Measurements from ENCODE around the gene EPB41L5.

The EPB41L5 gene

DNA sequence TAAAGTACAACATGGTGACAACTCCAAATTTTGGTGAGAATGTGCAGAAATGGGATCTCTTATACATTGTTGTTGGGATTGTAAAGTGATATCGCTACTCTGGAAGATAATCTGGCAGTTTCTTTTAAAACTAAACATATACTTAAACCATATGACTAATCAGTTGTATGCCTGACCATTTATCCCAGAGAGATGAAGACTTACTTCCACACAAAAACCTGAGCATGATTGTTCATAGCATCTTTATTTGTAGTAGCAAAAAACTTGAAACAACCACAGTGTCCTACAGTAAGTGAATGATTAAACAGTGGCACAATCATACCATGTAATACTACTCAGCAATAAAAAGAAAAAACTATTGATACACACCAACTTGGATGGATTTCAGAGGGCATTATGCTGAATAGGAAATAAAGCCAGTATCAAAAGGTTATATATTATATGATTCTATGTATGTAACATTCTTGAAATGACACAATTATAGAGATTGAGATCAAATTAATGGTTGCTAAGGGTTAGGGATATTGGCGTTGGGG, 47.3 kb downstream of the EPB41L5 start:
- TF ChIP-seq GATA2 (IDR thresholded peaks at IDR 0.05; ENCODE audit: low read depth, low read length) (no peak), GATA3 (IDR thresholded peaks at IDR 0.05; ENCODE audit: low read depth, low read length) (no peak)

DNA sequence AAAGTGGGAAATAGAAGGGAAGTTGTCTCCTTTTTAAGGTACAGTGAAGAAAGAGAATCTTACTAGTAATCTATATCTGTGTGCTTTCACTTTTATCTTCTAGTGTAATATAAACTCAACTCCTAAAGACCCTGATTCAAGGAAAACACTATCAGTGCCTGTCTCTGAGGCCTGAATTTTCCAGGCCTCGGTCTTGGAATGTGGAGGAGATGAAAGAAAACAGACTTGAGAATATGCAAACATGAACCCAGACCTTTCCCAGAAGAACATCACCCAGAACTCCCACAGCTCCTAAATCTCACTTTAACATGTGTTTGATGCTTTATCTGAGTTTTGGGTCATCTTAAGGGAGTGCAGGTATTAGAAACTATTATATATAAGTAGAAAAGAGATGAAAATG, 51.8 kb downstream of the EPB41L5 start:
- no peak for TF ChIP-seq GATA2 (IDR thresholded peaks at IDR 0.05; ENCODE audit: low read depth, low read length)
- no peak for TF ChIP-seq GATA3 (IDR thresholded peaks at IDR 0.05; ENCODE audit: low read depth, low read length)

DNA sequence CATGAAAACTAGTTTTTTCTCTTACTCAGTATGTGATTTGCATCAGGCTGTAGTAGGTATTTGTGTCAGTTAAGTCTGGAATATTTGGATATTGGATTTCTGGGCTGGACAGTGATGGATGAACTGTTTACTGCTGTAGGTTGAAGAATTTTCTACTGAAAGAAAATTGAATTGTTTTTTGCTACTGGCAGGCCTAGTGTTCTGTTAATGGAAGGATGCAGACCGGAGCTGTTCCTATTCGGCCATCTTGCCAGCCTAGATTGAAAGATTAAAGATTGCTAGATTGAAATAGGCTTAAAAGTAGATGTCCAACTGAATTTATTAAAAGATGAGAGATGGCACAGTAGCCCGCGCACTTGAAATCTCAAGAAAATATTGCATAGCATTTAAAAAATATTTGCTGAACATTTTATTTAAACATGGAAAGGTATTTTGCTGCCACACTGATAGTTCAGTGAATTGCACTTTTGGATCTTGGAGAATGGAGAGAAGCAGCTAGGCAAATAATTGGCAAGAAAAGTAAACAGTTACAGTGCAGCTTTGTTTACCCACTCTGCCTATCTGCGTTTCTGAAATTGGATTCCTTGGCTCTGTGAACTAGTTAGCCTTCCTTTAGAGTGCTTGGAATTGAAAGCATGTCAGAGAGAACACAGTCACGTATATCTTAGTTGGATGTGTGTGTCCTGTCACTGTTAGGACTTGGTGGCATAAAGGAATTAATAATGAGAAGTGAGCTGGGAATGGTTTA, 54.1 kb downstream of the EPB41L5 start:
- peak; percentile 83 for TF ChIP-seq GATA2 (IDR thresholded peaks at IDR 0.05; ENCODE audit: low read depth, low read length)
- TF ChIP-seq GATA3 (IDR thresholded peaks at IDR 0.05; ENCODE audit: low read depth, low read length), result peak; percentile 75; the same call in 1 of the 2 replicates

DNA sequence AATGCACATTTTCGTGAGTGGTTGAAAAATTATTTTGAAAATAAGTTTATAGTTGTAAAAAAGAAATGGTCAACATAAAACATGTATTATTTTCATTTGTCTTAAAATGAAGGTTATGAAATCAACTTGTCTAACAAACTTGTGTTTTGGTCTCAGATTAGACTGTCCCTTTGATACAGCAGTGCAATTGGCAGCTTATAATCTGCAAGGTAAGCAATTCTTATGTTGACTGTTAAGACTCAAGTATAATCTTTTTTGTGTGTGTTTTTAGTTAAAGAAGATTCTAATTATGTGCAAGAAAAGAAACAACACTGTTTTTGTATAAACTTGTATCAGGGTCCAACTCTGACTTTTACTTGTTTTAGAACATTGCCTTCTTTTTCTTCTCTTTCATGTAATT, 62.7 kb downstream of the EPB41L5 start:
- TF ChIP-seq GATA3 (IDR thresholded peaks at IDR 0.05; ENCODE audit: low read depth, low read length) (no peak), GATA2 (IDR thresholded peaks at IDR 0.05; ENCODE audit: low read depth, low read length) (no peak)

DNA sequence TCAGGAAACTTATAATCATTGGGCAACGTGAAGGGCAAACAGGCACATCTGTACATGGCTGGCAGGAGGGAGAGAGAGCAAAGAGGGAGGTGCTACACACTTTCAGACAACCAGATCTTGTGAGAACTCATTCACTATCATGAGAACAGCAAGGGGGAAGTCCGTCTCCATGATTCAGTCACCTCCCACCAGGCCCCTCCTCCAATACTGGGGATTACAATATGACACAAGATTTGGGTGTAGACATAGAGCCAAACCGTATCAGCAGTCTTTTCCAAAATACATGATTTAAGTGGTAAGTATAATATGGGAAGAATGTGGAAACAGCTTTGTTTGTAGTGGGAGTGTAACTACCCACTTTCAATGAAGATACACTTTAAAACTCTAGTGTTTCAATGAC, 65.0 kb downstream of the EPB41L5 start:
- TF ChIP-seq GATA2 (IDR thresholded peaks at IDR 0.05; ENCODE audit: low read depth, low read length) (no peak), GATA3 (IDR thresholded peaks at IDR 0.05; ENCODE audit: low read depth, low read length) (no peak)

DNA sequence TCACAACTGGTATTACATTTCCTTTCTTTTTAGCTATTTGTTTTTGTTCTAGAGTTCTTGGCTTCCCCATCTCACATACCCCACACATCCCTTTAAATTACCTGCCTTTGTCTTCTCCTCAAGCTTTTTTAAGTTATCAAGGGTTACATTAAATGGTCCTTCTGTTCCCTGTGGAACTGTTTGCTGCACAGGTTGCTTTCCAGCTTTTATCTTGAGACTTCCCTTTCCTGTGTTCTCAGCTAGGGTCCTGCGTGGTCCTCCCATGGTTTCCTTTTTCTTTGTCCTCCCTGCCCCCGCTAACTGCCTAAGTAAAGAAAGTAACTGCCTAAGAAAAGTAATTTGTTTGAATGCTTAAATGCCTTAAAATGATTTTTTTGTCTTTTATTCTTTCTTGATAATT, 66.8 kb downstream of the EPB41L5 start:
- TF ChIP-seq GATA2 (IDR thresholded peaks at IDR 0.05; ENCODE audit: low read depth, low read length) (no peak), GATA3 (IDR thresholded peaks at IDR 0.05; ENCODE audit: low read depth, low read length) (no peak)

DNA sequence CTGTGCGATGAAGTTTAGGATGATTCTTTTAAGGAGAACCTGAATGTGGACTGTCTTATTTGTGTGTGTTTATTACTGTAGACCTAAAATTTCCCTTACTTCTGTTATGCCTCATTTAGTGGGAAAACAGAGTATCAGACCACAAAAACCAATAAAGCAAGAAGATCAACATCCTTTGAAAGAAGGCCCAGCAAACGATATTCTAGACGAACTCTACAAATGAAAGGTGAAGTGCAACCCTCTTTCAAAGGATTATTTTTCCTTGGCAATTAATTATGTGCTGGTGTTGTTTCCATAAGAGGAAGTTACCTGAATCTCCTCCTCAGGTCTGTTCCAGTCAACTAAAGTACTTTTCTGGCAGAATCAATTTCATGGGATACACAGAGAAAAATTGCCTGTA, 78.6 kb downstream of the EPB41L5 start:
- TF ChIP-seq GATA3 (IDR thresholded peaks at IDR 0.05; ENCODE audit: low read depth, low read length), result no peak
- no peak for TF ChIP-seq GATA2 (IDR thresholded peaks at IDR 0.05; ENCODE audit: low read depth, low read length)

DNA sequence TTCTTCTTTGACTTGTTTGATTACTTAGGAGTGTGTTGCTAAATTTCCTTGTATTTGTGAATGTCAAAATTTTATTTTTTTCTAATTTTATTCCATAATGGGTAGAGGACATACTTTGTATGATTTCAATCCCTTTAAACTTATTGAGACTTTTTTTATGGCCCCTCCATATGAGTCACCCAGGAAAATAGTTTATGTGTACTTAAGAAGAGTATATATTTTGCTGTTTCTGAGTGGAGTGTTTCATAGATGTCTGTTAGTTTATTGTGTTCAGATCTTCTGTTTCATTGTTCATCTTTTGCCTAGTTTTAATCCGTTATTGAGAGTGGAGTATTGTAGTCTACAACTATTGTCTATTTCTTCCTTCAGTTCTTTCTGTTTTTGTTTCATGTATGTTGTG, 81.9 kb downstream of the EPB41L5 start:
- TF ChIP-seq GATA2 (IDR thresholded peaks at IDR 0.05; ENCODE audit: low read depth, low read length) (no peak), GATA3 (IDR thresholded peaks at IDR 0.05; ENCODE audit: low read depth, low read length) (no peak)

DNA sequence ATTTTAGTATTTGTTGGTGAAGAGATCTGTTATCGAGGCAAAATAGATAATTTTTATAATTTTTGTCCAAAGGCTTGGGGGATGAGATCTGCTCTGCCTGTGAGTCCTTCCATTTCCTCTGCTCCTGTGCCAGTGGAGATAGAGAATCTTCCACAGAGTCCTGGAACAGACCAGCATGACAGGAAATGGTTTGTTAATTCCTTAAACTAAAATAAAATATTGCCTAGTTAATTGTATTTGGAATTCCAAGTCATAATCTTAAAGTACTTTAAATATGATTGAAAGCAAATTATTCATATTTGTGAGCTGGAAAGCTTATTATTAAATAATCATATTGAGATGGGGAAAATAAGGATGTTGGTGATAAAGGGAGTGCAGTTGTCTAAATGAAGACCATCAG, 87.8 kb downstream of the EPB41L5 start:
- TF ChIP-seq GATA3 (IDR thresholded peaks at IDR 0.05; ENCODE audit: low read depth, low read length) (no peak), GATA2 (IDR thresholded peaks at IDR 0.05; ENCODE audit: low read depth, low read length) (peak; percentile 23; the same call in 1 of the 2 replicates)

DNA sequence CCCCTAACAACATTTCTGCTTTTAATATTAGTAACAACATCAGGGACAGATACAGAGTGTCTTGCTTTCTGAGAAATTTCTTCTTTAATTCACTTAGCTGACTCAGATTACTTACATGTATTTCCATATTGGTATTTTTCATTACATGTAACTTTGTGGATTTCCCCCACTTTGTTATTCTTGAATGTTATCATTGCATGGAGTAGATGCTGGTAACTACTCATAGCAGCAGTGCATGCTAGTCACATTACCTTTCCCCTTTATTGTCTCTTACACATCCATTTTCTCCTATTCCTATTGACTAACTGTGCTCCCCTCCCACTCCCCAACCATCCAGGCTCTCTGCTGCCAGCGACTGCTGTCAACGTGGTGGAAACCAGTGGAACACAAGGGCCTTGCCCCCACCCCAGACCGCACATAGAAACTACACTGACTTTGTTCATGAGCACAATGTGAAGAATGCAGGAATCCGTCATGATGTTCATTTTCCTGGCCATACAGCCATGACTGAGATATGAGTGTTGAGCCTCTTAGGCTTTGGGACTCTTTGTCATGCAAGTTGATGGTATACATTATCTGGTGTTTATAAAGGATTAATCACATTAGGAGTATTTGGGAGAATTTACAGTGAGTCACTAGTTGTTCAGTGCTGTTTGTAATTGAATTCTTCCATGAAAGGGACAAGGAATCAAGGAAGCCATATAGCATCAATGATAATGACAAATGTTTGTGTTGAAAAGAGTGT, 91.0 kb downstream of the EPB41L5 start:
- TF ChIP-seq GATA3 (IDR thresholded peaks at IDR 0.05; ENCODE audit: low read depth, low read length) (no peak), GATA2 (IDR thresholded peaks at IDR 0.05; ENCODE audit: low read depth, low read length) (no peak)

DNA sequence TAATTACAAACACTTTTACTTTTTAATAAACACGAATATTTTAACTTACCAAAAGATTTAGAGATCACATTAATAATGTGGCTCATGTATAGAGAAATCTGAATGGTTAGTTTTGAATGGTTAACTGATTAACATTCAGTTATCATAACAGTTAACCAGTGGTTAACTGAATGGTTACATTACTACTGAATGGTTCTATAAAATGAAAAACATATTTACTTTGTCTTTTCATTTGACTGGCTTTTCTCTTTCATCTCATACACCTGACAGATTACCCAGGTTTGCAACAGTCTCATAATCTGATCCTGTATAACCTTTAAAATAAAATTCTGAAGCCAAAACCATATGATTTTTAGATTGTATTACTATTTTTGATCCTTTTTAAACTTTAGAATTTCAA, 91.9 kb downstream of the EPB41L5 start:
- TF ChIP-seq GATA3 (IDR thresholded peaks at IDR 0.05; ENCODE audit: low read depth, low read length) (no peak), GATA2 (IDR thresholded peaks at IDR 0.05; ENCODE audit: low read depth, low read length) (no peak)

DNA sequence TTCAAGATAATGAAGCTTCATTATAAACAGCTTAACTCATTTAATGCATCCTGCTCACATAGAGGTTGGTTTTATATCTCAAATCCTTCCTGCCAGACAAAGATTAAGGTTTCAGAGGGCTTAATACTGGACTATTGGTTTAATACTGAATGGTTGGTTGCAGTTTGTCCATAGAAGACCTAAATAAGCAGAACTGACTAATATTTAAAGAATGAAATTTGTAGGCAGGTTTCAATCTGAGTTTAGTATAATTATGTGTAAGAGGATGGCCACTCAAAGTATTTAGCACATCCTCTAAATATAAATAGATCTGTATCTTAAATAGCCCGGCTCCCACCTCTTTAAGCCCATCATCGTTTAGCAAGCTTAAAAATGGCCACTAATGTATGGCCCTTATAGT, 92.5 kb downstream of the EPB41L5 start:
- TF ChIP-seq GATA2 (IDR thresholded peaks at IDR 0.05; ENCODE audit: low read depth, low read length) (no peak), GATA3 (IDR thresholded peaks at IDR 0.05; ENCODE audit: low read depth, low read length) (no peak)

DNA sequence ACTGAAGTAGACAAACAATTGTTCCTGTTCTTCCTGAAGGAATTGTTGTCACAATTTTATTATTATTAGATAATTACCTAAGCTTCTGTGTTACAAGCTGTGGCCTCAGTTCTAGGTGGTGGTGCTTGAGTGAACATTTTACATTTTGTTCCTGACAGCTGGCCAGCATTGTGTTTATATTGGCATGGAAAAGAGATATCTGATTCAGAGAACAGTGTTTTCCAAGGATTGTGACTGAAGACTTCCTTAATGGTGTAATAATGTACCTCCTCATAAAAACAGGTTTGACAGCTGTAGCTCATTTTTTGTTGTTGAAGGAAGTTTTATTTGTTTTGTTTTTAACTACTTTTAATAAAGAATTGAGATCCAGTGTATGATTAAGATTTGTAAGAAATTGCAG, 95.2 kb downstream of the EPB41L5 start:
- TF ChIP-seq GATA3 (IDR thresholded peaks at IDR 0.05; ENCODE audit: low read depth, low read length) (no peak), GATA2 (IDR thresholded peaks at IDR 0.05; ENCODE audit: low read depth, low read length) (no peak)

DNA sequence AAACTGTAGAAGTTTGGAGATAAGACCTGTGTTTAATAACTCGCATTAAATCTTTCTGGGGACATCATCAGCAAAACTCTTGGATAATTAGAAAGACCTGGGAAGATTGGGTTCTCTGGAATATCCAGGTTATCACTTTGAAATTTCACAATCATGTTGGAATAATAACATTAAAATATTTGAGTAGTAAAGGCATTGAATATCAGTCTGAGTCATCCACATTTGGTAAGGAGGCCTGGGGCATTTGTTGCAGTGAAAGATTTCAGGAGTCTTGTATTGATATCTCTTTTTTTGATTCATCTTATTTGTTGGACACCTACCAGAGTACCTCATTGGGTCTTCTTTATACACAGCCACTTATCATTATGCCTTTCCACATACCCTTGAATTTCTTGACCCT, 95.9 kb downstream of the EPB41L5 start:
- TF ChIP-seq GATA3 (IDR thresholded peaks at IDR 0.05; ENCODE audit: low read depth, low read length) (no peak), GATA2 (IDR thresholded peaks at IDR 0.05; ENCODE audit: low read depth, low read length) (no peak)

All from SH-SY5Y (cell line).